Neural cell (in vitro differentiated cells): Measurements from ENCODE around the gene COQ4. TPM values are rescaled to one million over a fixed set of nuclear protein-coding genes. Genes with fewer than 3 reads are reported as not detected.

ENCODE experiments used
- H2AFZ ChIP-seq: fragments of 200-600, 300-800 bp; sonication (generic), shearing (Covaris generic); 2 replicates; pipeline ENCODE4 v1.6.0; 2014; ENCODE audit warnings: low read depth, mild to moderate bottlenecking, antibody characterized with exemption, low read length, moderate library complexity
- H3F3A ChIP-seq: fragments of 200-600 bp; shearing (Covaris generic); 2 replicates; pipeline ENCODE4 v1.6.1; 2016; ENCODE audit warnings: mild to moderate bottlenecking, moderate library complexity, mixed read lengths, antibody characterized with exemption, low read length; ENCODE audit not compliant: insufficient read depth, poor library complexity, severe bottlenecking
- H3K27ac ChIP-seq: fragments of 200-600, 300-800 bp; sonication (generic), shearing (Covaris generic); 2 replicates; pipeline ENCODE4 v1.5.1; 2014; ENCODE audit warnings: mild to moderate bottlenecking, low read length, moderate library complexity
- H3K27me3 ChIP-seq: fragments of 300-800, 200-600 bp; sonication (generic), shearing (Covaris generic); 2 replicates; pipeline ENCODE4 v1.6.0; 2014; ENCODE audit warnings: mild to moderate bottlenecking, low read depth, low read length, moderate library complexity; ENCODE audit not compliant: insufficient read depth
- H3K36me3 ChIP-seq: fragments of 300-800, 200-600 bp; sonication (generic), shearing (Covaris generic); 2 replicates; pipeline ENCODE4 v1.5.1; 2014; ENCODE audit warnings: mild to moderate bottlenecking, antibody characterized with exemption, low read length, moderate library complexity; ENCODE audit not compliant: insufficient read depth
- H3K4me2 ChIP-seq: fragments of 300-800, 200-600 bp; sonication (generic), shearing (Covaris generic); 2 replicates; pipeline ENCODE4 v1.6.0; 2014; ENCODE audit warnings: mild to moderate bottlenecking, low read length
- H3K4me3 ChIP-seq: fragments of 300-800, 200-600 bp; sonication (generic), shearing (Covaris generic); 2 replicates; pipeline ENCODE4 v1.5.1; 2014; ENCODE audit warnings: mild to moderate bottlenecking, low read length, moderate library complexity
- H3K79me2 ChIP-seq: fragments of 200-600 bp; shearing (Covaris generic); replicated peaks from 2 replicates; pipeline ENCODE4 v1.6.0; 2014; ENCODE audit warnings: mild to moderate bottlenecking, low read length, moderate library complexity; ENCODE audit not compliant: insufficient read depth
- H3K9ac ChIP-seq: fragments of 300-800, 200-600 bp; sonication (generic), shearing (Covaris generic); 2 replicates; pipeline ENCODE4 v1.6.1; 2016; ENCODE audit warnings: mild to moderate bottlenecking, low read length, mixed read lengths
- H3K9me2 ChIP-seq: fragments of 200-600 bp; shearing (Covaris generic); 2 replicates; pipeline ENCODE4 v1.6.1; 2016; ENCODE audit warnings: mild to moderate bottlenecking, low read length, mixed read lengths; ENCODE audit not compliant: insufficient read depth
- H3K9me3 ChIP-seq: fragments of 200-600, 300-800 bp; sonication (generic), shearing (Covaris generic); 2 replicates; pipeline ENCODE4 v1.6.1; 2016; ENCODE audit warnings: mild to moderate bottlenecking, mixed run types, low read length, moderate library complexity, mixed read lengths
- H4K20me1 ChIP-seq: fragments of 200-600 bp; shearing (Covaris generic); 2 replicates; pipeline ENCODE4 v1.6.1; 2016; ENCODE audit warnings: mild to moderate bottlenecking, mixed run types; ENCODE audit not compliant: insufficient read depth
- EP300 ChIP-seq: fragments of 450-650 bp; conservative IDR thresholded peaks from 2 replicates; pipeline ENCODE4 v1.6.1; 2014; ENCODE audit warnings: antibody characterized with exemption, mild to moderate bottlenecking, moderate library complexity; ENCODE audit not compliant: poor library complexity, severe bottlenecking
- EZH2 ChIP-seq: fragments of 200-600, 300-800 bp; shearing (Covaris generic), sonication (generic); IDR thresholded peaks from 2 replicates; pipeline ENCODE4 v1.6.1; 2014; ENCODE audit warnings: antibody characterized with exemption, low read length, borderline replicate concordance, mild to moderate bottlenecking; ENCODE audit not compliant: insufficient read depth, poor library complexity, severe bottlenecking
- MXI1 ChIP-seq: fragments of 450-650 bp; conservative IDR thresholded peaks from 2 replicates; pipeline ENCODE4 v1.6.1; 2014; ENCODE audit warnings: antibody characterized with exemption, mild to moderate bottlenecking; ENCODE audit not compliant: poor library complexity, severe bottlenecking
- POLR2AphosphoS5 ChIP-seq: IDR thresholded peaks from 2 replicates; pipeline ENCODE4 v1.6.1; 2012
- RAD21 ChIP-seq: fragments of 450-650 bp; conservative IDR thresholded peaks from 2 replicates; pipeline ENCODE4 v1.6.1; 2014; ENCODE audit warnings: antibody characterized with exemption, mild to moderate bottlenecking, moderate library complexity
- SMC3 ChIP-seq: fragments of 450-650 bp; conservative IDR thresholded peaks from 2 replicates; pipeline ENCODE4 v1.6.1; 2014; ENCODE audit warnings: antibody characterized with exemption, mild to moderate bottlenecking, moderate library complexity; ENCODE audit not compliant: poor library complexity
- TAF1 ChIP-seq: IDR thresholded peaks from 2 replicates; pipeline ENCODE4 v1.6.1; 2012; ENCODE audit warnings: low read depth
- polyA plus RNA-seq: library from polyadenylated mRNA; depleted of rRNA; stranded (reverse); fragments of >200 nt; gene quantifications from 2 replicates; pipeline ENCODE4 v1.2.3, GENCODE V29; 2014
- TF ChIP-seq, protein P1 (sequence below): IDR thresholded peaks from 2 replicates; pipeline ENCODE4 v1.6.1; 2012; ENCODE audit warnings: borderline replicate concordance
- TF ChIP-seq, protein P2 (sequence below): fragments of 450-650 bp; IDR thresholded peaks from 2 replicates; pipeline ENCODE4 v1.5.1; 2014; ENCODE audit warnings: antibody characterized with exemption, mild to moderate bottlenecking, moderate library complexity; ENCODE audit not compliant: poor library complexity, severe bottlenecking

The COQ4 gene
- polyA plus RNA-seq, 1 donor from 2014 or later: 108 TPM

DNA sequence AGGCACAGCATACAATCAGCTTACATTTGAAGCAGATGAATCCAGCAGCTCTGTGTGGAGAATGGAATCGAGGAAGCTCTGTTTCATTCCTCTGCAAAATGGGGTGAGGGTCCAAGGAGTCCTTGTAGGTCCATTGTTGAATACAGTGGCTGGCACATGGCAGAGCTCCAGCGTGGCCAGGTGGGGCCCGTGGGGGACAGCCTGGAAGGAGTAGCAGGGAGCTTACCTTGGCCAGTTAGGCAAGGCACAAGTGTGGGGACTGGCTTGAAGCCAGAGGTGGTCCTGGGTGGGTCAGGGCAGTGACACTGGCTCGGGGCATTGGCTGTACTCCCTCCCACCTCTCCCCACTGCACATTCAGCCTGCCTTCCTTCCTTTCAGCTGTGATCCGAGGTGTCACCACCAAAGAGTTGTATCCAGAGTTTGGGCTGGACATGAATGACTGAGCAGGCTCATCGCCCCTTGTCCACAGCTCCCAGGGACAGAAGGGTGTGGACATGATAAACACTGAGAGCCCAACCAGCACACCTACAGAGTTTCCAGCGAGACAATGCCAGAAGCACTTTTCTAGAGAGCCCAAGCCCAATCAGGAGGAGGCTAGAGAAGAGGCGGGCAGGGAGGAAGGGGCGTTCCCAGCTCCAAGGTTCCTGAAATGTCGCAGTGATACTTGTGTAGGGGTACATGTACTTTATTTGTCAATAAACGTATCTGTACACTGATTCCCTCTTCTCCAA lies 34.2 kb upstream of the COQ4 start:
- Histone ChIP-seq H3K27me3 (no peaks in the 10 kb centered on the region), H3K4me3 (no peak overlapping the region), H3F3A (no peaks in the 10 kb centered on the region), H3K36me3 (peaks cover 4% of the 10 kb centered on the region), H3K9me3 (no peaks in the 10 kb centered on the region), H3K9ac (no peak overlapping the region), H4K20me1 (no peaks in the 10 kb centered on the region), H3K9me2 (no peaks in the 10 kb centered on the region), H2AFZ (no peak overlapping the region), H3K79me2 (no peaks in the 10 kb centered on the region), H3K4me2 (no peak overlapping the region), H3K27ac (no peak overlapping the region)
- TF ChIP-seq EP300: no peak
- TF ChIP-seq EZH2: no peak
- TF ChIP-seq, protein P1, sequence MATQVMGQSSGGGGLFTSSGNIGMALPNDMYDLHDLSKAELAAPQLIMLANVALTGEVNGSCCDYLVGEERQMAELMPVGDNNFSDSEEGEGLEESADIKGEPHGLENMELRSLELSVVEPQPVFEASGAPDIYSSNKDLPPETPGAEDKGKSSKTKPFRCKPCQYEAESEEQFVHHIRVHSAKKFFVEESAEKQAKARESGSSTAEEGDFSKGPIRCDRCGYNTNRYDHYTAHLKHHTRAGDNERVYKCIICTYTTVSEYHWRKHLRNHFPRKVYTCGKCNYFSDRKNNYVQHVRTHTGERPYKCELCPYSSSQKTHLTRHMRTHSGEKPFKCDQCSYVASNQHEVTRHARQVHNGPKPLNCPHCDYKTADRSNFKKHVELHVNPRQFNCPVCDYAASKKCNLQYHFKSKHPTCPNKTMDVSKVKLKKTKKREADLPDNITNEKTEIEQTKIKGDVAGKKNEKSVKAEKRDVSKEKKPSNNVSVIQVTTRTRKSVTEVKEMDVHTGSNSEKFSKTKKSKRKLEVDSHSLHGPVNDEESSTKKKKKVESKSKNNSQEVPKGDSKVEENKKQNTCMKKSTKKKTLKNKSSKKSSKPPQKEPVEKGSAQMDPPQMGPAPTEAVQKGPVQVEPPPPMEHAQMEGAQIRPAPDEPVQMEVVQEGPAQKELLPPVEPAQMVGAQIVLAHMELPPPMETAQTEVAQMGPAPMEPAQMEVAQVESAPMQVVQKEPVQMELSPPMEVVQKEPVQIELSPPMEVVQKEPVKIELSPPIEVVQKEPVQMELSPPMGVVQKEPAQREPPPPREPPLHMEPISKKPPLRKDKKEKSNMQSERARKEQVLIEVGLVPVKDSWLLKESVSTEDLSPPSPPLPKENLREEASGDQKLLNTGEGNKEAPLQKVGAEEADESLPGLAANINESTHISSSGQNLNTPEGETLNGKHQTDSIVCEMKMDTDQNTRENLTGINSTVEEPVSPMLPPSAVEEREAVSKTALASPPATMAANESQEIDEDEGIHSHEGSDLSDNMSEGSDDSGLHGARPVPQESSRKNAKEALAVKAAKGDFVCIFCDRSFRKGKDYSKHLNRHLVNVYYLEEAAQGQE: no peak
- TF ChIP-seq MXI1: no peak
- TF ChIP-seq SMC3: no peak
- TF ChIP-seq RAD21: no peak
- TF ChIP-seq TAF1: no peak
- no peak for TF ChIP-seq POLR2AphosphoS5
- TF ChIP-seq, protein P2, sequence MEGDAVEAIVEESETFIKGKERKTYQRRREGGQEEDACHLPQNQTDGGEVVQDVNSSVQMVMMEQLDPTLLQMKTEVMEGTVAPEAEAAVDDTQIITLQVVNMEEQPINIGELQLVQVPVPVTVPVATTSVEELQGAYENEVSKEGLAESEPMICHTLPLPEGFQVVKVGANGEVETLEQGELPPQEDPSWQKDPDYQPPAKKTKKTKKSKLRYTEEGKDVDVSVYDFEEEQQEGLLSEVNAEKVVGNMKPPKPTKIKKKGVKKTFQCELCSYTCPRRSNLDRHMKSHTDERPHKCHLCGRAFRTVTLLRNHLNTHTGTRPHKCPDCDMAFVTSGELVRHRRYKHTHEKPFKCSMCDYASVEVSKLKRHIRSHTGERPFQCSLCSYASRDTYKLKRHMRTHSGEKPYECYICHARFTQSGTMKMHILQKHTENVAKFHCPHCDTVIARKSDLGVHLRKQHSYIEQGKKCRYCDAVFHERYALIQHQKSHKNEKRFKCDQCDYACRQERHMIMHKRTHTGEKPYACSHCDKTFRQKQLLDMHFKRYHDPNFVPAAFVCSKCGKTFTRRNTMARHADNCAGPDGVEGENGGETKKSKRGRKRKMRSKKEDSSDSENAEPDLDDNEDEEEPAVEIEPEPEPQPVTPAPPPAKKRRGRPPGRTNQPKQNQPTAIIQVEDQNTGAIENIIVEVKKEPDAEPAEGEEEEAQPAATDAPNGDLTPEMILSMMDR: no peak

DNA sequence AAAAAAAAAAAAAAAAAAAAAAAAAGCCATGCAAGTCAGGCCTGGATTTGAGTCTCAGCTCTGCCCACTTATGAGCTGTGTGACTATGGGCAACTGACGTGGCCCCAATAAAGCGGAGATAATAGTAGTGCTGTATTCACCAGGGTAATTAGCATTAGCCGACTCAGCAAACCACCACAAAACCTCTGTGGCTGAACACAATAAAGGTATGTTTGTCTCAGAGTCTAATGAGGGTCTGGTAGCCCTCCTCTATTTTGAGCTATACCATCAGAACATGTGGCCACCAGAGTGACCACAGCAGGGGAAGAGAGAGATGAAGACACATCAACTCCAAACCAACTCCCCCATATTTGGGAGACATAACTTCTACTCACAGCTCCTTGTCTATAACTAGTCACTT lies 30.6 kb upstream of the COQ4 start:
- no peaks in the 10 kb centered on the region for H3K9me2 ChIP-seq
- H3K79me2 ChIP-seq: no peaks in the 10 kb centered on the region
- no peaks in the 10 kb centered on the region for H3K9me3 ChIP-seq
- H3K36me3 ChIP-seq: peaks cover 4% of the 10 kb centered on the region
- no peak overlapping the region for H3K9ac ChIP-seq
- H2AFZ ChIP-seq: no peak overlapping the region
- no peak for TF ChIP-seq RAD21
- no peak for TF ChIP-seq SMC3
- TF ChIP-seq, protein P2: no peak
- no peak for TF ChIP-seq EP300
- TF ChIP-seq POLR2AphosphoS5: no peak
- TF ChIP-seq, protein P1: no peak
- TF ChIP-seq MXI1: no peak
- TF ChIP-seq TAF1: no peak
- TF ChIP-seq EZH2: no peak
- no peak overlapping the region for H3K4me3 ChIP-seq
- H3K4me2 ChIP-seq: no peak overlapping the region
- H3K27me3 ChIP-seq: no peaks in the 10 kb centered on the region
- no peaks in the 10 kb centered on the region for H3F3A ChIP-seq
- no peaks in the 10 kb centered on the region for H4K20me1 ChIP-seq
- no peak overlapping the region for H3K27ac ChIP-seq
